K562 (cell line): ENCODE measurements around the gene FGGY. TPM values are rescaled to one million over a fixed set of nuclear protein-coding genes. Genes with fewer than 3 reads are reported as not detected.

ENCODE experiments used
- BRD4 ChIP-seq: fragments of 200-600 bp; sonication (generic); IDR thresholded peaks from 2 replicates; pipeline ENCODE4 v1.6.1; 2017; ENCODE audit warnings: inconsistent platforms
- EHMT2 ChIP-seq: fragments of 450-650 bp; IDR thresholded peaks from 2 replicates; pipeline ENCODE4 v1.6.1; 2018; ENCODE audit warnings: antibody characterized with exemption
- EWSR1 ChIP-seq: fragments of 450-650 bp; IDR thresholded peaks from 2 replicates; pipeline ENCODE4 v1.6.1; 2018; ENCODE audit warnings: borderline replicate concordance, mild to moderate bottlenecking, low read depth, moderate library complexity; ENCODE audit not compliant: partially characterized antibody
- GABPB2 ChIP-seq: fragments of 250-450 bp; sonication (Bioruptor Pico); conservative IDR thresholded peaks from 2 replicates; pipeline ENCODE4 v1.5.1; 2021; ENCODE audit warnings: mild to moderate bottlenecking
- HMGN3 ChIP-seq: IDR thresholded peaks from 2 replicates; pipeline ENCODE4 v1.6.1; 2011; ENCODE audit warnings: borderline replicate concordance, low read depth, mild to moderate bottlenecking, mixed read lengths, low read length; ENCODE audit not compliant: insufficient read length; ENCODE audit errors: extremely low read depth
- L3MBTL2 ChIP-seq: fragments of 450-650 bp; IDR thresholded peaks from 2 replicates; pipeline ENCODE4 v1.6.1; 2016; ENCODE audit warnings: mild to moderate bottlenecking, moderate library complexity
- MAFK ChIP-seq: IDR thresholded peaks from 2 replicates; pipeline ENCODE4 v1.6.1; 2011; ENCODE audit warnings: low read length, improper control_type of control experiment
- MCM5 ChIP-seq: fragments of 450-650 bp; IDR thresholded peaks from 2 replicates; pipeline ENCODE4 v1.6.1; 2016; ENCODE audit warnings: low read depth
- NCOA1 ChIP-seq: fragments of 450-650 bp; IDR thresholded peaks from 2 replicates; pipeline ENCODE4 v1.6.1; 2016; ENCODE audit warnings: low read depth
- NCOR1 ChIP-seq: fragments of 450-650 bp; IDR thresholded peaks from 2 replicates; pipeline ENCODE4 v1.6.1; 2016; ENCODE audit warnings: mild to moderate bottlenecking, moderate library complexity
- NFE2L1 ChIP-seq: fragments of 450-650 bp; IDR thresholded peaks from 2 replicates; pipeline ENCODE4 v1.6.1; 2016; ENCODE audit warnings: missing genetic modification characterization, low read depth, mild to moderate bottlenecking, missing compliant biosample characterization, moderate library complexity, borderline replicate concordance
- NFIC ChIP-seq: fragments of 450-650 bp; IDR thresholded peaks from 2 replicates; pipeline ENCODE4 v1.6.1; 2017; ENCODE audit warnings: mild to moderate bottlenecking, inconsistent platforms
- SNIP1 ChIP-seq: fragments of 450-650 bp; IDR thresholded peaks from 2 replicates; pipeline ENCODE4 v1.7.1; 2017; ENCODE audit warnings: low read depth, mild to moderate bottlenecking
- TCFL5 ChIP-seq: fragments of 250-450 bp; sonication (Bioruptor Pico); conservative IDR thresholded peaks from 2 replicates; pipeline ENCODE4 v1.6.1; 2021; ENCODE audit warnings: mild to moderate bottlenecking, moderate library complexity, matching md5 sums
- TEAD4 ChIP-seq, 2 experiments: sonication (generic) in 1 of 2; formaldehyde crosslinking in 1 of 2; IDR thresholded peaks; 2 replicates each; pipeline versions ENCODE4 v1.6.1 to v1.8.0; 2012 to 2022; ENCODE audit warnings: borderline replicate concordance in 1 of 2, inconsistent platforms in 1 of 2, low read length in 1 of 2, mild to moderate bottlenecking in 1 of 2, missing genetic modification reagents in 1 of 2
- ZNF134 ChIP-seq: fragments of 250-450 bp; sonication (Bioruptor Pico); conservative IDR thresholded peaks from 2 replicates; pipeline ENCODE4 v1.4.0; 2020
- ZNF41 ChIP-seq: fragments of 250-450 bp; sonication (Bioruptor Pico); conservative IDR thresholded peaks from 2 replicates; pipeline ENCODE4 v1.4.0; 2020; ENCODE audit warnings: mild to moderate bottlenecking
- polyA plus RNA-seq, 8 experiments: library from polyadenylated mRNA; depleted of rRNA in 4 of 8; stranded (reverse) in 5 of 8; unstranded in 3 of 8; fragments of >200 nt; fragmentation: Nextera tagmentation in 2 of 8; fragmentation: Illumina TruSeq in 1 of 8; extraction: Ambion mirVana in 2 of 8; extraction: Trizol in 1 of 8; gene quantifications; 2 replicates each; pipeline versions ENCODE4 v1.2.1 to v1.2.3, GENCODE V29; 2011 to 2014; ENCODE audit warnings: inconsistent platforms in 1 of 8, missing spikeins in 1 of 8
- total RNA-seq, 7 experiments: library from RNA; depleted of rRNA in 6 of 7; stranded (reverse); fragments of >200 nt in 6 of 7; fragmentation: Illumina TruSeq in 2 of 7; extraction: Trizol in 2 of 7; gene quantifications; 2 replicates each; pipeline versions ENCODE4 v1.2.1 to v1.2.3, GENCODE V29; 2011 to 2021; ENCODE audit warnings: low replicate concordance in 1 of 7
- TF ChIP-seq, protein P1 (sequence below): sonication (generic); formaldehyde crosslinking; IDR thresholded peaks from 2 replicates; pipeline ENCODE4 v1.8.0; 2023; ENCODE audit warnings: mild to moderate bottlenecking, missing genetic modification reagents
- TF ChIP-seq, protein P2 (sequence below), 2 experiments: fragments of 450-650 bp; IDR thresholded peaks; 2 replicates each; pipeline ENCODE4 v1.6.1; 2018; ENCODE audit warnings: mild to moderate bottlenecking in 2 of 2, low read depth in 1 of 2; ENCODE audit not compliant: partially characterized antibody in 2 of 2
- TF ChIP-seq, protein P3 (sequence below): sonication (generic); formaldehyde crosslinking; IDR thresholded peaks from 2 replicates; pipeline ENCODE4 v1.8.0; 2022; ENCODE audit warnings: missing genetic modification reagents, mild to moderate bottlenecking, moderate library complexity, borderline replicate concordance

FGGY gene
- total and polyA plus RNA-seq, 9 of the 15 experiments (the other 6 are each of a cell fraction or from before 2014, with no cell fraction given) = 9.7 to 19.2 (median 12.6) TPM

DNA sequence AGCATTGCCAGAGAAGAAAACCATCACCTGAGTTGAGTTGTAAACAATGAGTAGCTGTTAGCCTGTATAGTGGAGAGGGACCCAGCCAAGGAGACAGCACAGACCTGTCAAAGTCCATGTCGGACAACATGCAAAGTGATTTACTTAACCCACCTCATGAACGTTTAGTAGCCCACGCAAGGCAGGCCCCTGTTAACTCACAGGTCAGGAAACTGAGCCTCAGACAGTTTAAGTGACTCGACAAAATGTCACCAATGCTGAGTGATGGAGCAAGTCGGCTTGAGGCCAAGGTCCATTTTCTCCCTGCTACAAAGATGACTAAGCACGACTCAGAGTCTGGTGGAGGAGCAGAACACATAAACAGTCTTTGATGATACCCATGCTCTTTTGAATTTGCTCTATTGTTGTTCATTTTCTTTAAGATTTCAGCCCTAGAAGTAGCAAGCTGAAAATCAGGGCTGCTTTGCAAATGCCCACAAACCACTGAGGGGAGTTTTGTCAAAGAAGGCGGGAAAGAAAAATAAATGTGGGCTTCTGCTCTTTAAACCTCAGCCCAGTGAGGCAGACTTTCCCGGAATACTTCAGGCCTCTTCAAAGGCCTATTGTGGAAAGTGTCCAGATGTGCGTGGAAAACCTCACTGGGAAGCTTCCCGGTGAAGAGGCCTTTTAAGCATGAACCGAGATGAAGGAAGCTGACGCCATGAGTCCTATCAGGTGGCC, 434.0 kb downstream of the FGGY start (continued):
- TF ChIP-seq TEAD4 (IDR thresholded peaks at IDR 0.05; ENCODE audit: low read length) (0 out of 2 replicates have a peak, but pooled peaks have one; percentile 12), TEAD4 (CRISPR knock-in tag; IDR thresholded peaks at IDR 0.05; ENCODE audit: borderline replicate concordance) (no peak), BRD4 (no peak), HMGN3 (no peak), MCM5 (no peak), NFE2L1 (tag) (peak; percentile 86), EHMT2 (peak; percentile 48), NCOR1 (peak; percentile 60), ZNF134 (CRISPR knock-in tag) (no peak), TCFL5 (CRISPR knock-in tag) (no peak), MAFK (peak; percentile 92), GABPB2 (CRISPR knock-in tag) (no peak), SNIP1 (no peak), ZNF41 (no peak), L3MBTL2 (peak; percentile 38; the same call in 1 of the 2 replicates), NFIC (peak; percentile 93), NCOA1 (0 out of 2 replicates have a peak, but pooled peaks have one; percentile 12), EWSR1 (no peak)
- TF ChIP-seq, protein P1, sequence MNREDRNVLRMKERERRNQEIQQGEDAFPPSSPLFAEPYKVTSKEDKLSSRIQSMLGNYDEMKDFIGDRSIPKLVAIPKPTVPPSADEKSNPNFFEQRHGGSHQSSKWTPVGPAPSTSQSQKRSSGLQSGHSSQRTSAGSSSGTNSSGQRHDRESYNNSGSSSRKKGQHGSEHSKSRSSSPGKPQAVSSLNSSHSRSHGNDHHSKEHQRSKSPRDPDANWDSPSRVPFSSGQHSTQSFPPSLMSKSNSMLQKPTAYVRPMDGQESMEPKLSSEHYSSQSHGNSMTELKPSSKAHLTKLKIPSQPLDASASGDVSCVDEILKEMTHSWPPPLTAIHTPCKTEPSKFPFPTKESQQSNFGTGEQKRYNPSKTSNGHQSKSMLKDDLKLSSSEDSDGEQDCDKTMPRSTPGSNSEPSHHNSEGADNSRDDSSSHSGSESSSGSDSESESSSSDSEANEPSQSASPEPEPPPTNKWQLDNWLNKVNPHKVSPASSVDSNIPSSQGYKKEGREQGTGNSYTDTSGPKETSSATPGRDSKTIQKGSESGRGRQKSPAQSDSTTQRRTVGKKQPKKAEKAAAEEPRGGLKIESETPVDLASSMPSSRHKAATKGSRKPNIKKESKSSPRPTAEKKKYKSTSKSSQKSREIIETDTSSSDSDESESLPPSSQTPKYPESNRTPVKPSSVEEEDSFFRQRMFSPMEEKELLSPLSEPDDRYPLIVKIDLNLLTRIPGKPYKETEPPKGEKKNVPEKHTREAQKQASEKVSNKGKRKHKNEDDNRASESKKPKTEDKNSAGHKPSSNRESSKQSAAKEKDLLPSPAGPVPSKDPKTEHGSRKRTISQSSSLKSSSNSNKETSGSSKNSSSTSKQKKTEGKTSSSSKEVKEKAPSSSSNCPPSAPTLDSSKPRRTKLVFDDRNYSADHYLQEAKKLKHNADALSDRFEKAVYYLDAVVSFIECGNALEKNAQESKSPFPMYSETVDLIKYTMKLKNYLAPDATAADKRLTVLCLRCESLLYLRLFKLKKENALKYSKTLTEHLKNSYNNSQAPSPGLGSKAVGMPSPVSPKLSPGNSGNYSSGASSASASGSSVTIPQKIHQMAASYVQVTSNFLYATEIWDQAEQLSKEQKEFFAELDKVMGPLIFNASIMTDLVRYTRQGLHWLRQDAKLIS (CRISPR knock-in tag) = no peak
- TF ChIP-seq, protein P2, sequence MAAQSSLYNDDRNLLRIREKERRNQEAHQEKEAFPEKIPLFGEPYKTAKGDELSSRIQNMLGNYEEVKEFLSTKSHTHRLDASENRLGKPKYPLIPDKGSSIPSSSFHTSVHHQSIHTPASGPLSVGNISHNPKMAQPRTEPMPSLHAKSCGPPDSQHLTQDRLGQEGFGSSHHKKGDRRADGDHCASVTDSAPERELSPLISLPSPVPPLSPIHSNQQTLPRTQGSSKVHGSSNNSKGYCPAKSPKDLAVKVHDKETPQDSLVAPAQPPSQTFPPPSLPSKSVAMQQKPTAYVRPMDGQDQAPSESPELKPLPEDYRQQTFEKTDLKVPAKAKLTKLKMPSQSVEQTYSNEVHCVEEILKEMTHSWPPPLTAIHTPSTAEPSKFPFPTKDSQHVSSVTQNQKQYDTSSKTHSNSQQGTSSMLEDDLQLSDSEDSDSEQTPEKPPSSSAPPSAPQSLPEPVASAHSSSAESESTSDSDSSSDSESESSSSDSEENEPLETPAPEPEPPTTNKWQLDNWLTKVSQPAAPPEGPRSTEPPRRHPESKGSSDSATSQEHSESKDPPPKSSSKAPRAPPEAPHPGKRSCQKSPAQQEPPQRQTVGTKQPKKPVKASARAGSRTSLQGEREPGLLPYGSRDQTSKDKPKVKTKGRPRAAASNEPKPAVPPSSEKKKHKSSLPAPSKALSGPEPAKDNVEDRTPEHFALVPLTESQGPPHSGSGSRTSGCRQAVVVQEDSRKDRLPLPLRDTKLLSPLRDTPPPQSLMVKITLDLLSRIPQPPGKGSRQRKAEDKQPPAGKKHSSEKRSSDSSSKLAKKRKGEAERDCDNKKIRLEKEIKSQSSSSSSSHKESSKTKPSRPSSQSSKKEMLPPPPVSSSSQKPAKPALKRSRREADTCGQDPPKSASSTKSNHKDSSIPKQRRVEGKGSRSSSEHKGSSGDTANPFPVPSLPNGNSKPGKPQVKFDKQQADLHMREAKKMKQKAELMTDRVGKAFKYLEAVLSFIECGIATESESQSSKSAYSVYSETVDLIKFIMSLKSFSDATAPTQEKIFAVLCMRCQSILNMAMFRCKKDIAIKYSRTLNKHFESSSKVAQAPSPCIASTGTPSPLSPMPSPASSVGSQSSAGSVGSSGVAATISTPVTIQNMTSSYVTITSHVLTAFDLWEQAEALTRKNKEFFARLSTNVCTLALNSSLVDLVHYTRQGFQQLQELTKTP (IDR thresholded peaks at IDR 0.05; ENCODE audit: low read depth in 1 of 2, partially characterized antibody in 2 of 2) = no peak
- TF ChIP-seq, protein P3, sequence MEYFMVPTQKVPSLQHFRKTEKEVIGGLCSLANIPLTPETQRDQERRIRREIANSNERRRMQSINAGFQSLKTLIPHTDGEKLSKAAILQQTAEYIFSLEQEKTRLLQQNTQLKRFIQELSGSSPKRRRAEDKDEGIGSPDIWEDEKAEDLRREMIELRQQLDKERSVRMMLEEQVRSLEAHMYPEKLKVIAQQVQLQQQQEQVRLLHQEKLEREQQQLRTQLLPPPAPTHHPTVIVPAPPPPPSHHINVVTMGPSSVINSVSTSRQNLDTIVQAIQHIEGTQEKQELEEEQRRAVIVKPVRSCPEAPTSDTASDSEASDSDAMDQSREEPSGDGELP (CRISPR knock-in tag) = no peak
